Neural cell (in vitro differentiated cells): ENCODE results near the gene TMEM255B.

Source experiments
- EZH2 ChIP-seq: fragments of 200-600, 300-800 bp; shearing (Covaris generic), sonication (generic); IDR thresholded peaks from 2 replicates; pipeline ENCODE4 v1.6.1; 2014; ENCODE audit warnings: antibody characterized with exemption, low read length, borderline replicate concordance, mild to moderate bottlenecking; ENCODE audit not compliant: insufficient read depth, poor library complexity, severe bottlenecking
- POLR2AphosphoS5 ChIP-seq: IDR thresholded peaks from 2 replicates; pipeline ENCODE4 v1.6.1; 2012
- TF ChIP-seq, protein P1 (sequence below): fragments of 450-650 bp; IDR thresholded peaks from 2 replicates; pipeline ENCODE4 v1.5.1; 2014; ENCODE audit warnings: antibody characterized with exemption, mild to moderate bottlenecking, moderate library complexity; ENCODE audit not compliant: poor library complexity, severe bottlenecking

GRCh38 chr13:113834496-113835200 is 75.6 kb downstream of the TMEM255B start:
- TF ChIP-seq EZH2 (no peak), POLR2AphosphoS5 (no peak)
- TF ChIP-seq, protein P1, sequence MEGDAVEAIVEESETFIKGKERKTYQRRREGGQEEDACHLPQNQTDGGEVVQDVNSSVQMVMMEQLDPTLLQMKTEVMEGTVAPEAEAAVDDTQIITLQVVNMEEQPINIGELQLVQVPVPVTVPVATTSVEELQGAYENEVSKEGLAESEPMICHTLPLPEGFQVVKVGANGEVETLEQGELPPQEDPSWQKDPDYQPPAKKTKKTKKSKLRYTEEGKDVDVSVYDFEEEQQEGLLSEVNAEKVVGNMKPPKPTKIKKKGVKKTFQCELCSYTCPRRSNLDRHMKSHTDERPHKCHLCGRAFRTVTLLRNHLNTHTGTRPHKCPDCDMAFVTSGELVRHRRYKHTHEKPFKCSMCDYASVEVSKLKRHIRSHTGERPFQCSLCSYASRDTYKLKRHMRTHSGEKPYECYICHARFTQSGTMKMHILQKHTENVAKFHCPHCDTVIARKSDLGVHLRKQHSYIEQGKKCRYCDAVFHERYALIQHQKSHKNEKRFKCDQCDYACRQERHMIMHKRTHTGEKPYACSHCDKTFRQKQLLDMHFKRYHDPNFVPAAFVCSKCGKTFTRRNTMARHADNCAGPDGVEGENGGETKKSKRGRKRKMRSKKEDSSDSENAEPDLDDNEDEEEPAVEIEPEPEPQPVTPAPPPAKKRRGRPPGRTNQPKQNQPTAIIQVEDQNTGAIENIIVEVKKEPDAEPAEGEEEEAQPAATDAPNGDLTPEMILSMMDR = no peak
